Hepatocyte (in vitro differentiated cells): ENCODE results near the gene TMEM175. TPM values are rescaled to one million over a fixed set of nuclear protein-coding genes. Genes with fewer than 3 reads are reported as not detected.
A peak's percentile ranks its signal among the peaks of the same experiment; 100 is the strongest.

Experiments used
- DNase-seq: peaks from one replicate; pipeline ENCODE4 v3.0.0-alpha.2; 2016; ENCODE audit warnings: low spot score
- H2AFZ ChIP-seq: fragments of 200-600 bp; sonication (generic); 2 replicates; pipeline ENCODE4 v1.6.0; 2016; ENCODE audit warnings: antibody characterized with exemption, mild to moderate bottlenecking
- H3K27ac ChIP-seq: fragments of 200-600 bp; sonication (generic); 2 replicates; pipeline ENCODE4 v1.5.1; 2016; ENCODE audit warnings: mild to moderate bottlenecking
- H3K27me3 ChIP-seq: fragments of 200-600 bp; sonication (generic); 2 replicates; pipeline ENCODE4 v1.6.1; 2016
- H3K36me3 ChIP-seq: fragments of 200-600 bp; sonication (generic); replicated peaks from 2 replicates; pipeline ENCODE4 v1.5.1; 2016; ENCODE audit warnings: low read depth; ENCODE audit not compliant: insufficient read depth
- H3K4me1 ChIP-seq: fragments of 200-600 bp; sonication (generic); 2 replicates; pipeline ENCODE4 v1.5.1; 2016; ENCODE audit warnings: mild to moderate bottlenecking, moderate library complexity; ENCODE audit not compliant: insufficient read depth
- H3K4me2 ChIP-seq: fragments of 200-600 bp; sonication (generic); 2 replicates; pipeline ENCODE4 v1.6.0; 2016
- H3K4me3 ChIP-seq: fragments of 200-600 bp; sonication (generic); 2 replicates; pipeline ENCODE4 v1.5.1; 2016; ENCODE audit warnings: mild to moderate bottlenecking
- H3K79me2 ChIP-seq: fragments of 200-600 bp; sonication (generic); 2 replicates; pipeline ENCODE4 v1.6.0; 2017; ENCODE audit warnings: mild to moderate bottlenecking
- H3K9me2 ChIP-seq: fragments of 200-600 bp; sonication (generic); replicated peaks from 2 replicates; pipeline ENCODE4 v1.6.0; 2017; ENCODE audit warnings: mild to moderate bottlenecking; ENCODE audit not compliant: insufficient read depth
- H3K9me3 ChIP-seq: fragments of 200-600 bp; sonication (generic); 2 replicates; pipeline ENCODE4 v1.5.1; 2016; ENCODE audit warnings: low read depth, mild to moderate bottlenecking
- H4K20me1 ChIP-seq: fragments of 200-600 bp; sonication (generic); 2 replicates; pipeline ENCODE4 v1.6.0; 2016; ENCODE audit warnings: mild to moderate bottlenecking; ENCODE audit not compliant: insufficient read depth, poor library complexity, severe bottlenecking
- CTCF ChIP-seq: fragments of 200-600 bp; sonication (generic); IDR thresholded peaks from 2 replicates; pipeline ENCODE4 v1.5.1; 2016; ENCODE audit warnings: antibody characterized with exemption, mild to moderate bottlenecking; ENCODE audit not compliant: poor library complexity
- EZH2 ChIP-seq: fragments of 200-600 bp; sonication (generic); IDR thresholded peaks from 2 replicates; pipeline ENCODE4 v1.6.1; 2016; ENCODE audit warnings: antibody characterized with exemption, mild to moderate bottlenecking, borderline replicate concordance
- EZH2phosphoT487 ChIP-seq: fragments of 200-600 bp; sonication (generic); IDR thresholded peaks from one replicate; pipeline ENCODE4 v1.6.1; 2018; ENCODE audit warnings: antibody characterized with exemption, mild to moderate bottlenecking, low read depth, moderate library complexity; ENCODE audit not compliant: unreplicated experiment, severe bottlenecking
- WGBS: methylation state at CpG from one replicate; pipeline ENCODE4 v1.1.6; 2016; ENCODE audit warnings: low lambda C conversion rate; ENCODE audit errors: missing lambda C conversion rate; 5-methylcytosine and 5-hydroxymethylcytosine counted together
- polyA plus RNA-seq: library from polyadenylated mRNA; unstranded; fragments of >200 nt; fragmentation: Nextera tagmentation; extraction: Ambion mirVana; gene quantifications from 2 replicates; pipeline ENCODE4 v1.2.1, GENCODE V29; 2016
- total RNA-seq: library from RNA; depleted of rRNA; stranded (reverse); fragments of >200 nt; gene quantifications from 2 replicates; pipeline ENCODE4 v1.2.3, GENCODE V29; 2014

The TMEM175 gene
- total and polyA plus RNA-seq, 2 experiments from 2014 or later: 14.8 to 31.4 TPM

- Histone ChIP-seq H3K4me3 (no peak overlapping the region), H3K4me2 (peak overlapping the region; percentile 90), H3K79me2 (peaks cover 75% of the 10 kb centered on the region), H2AFZ (no peak overlapping the region), H3K27ac (peak overlapping the region; percentile 98), H4K20me1 (peaks cover 50% of the 10 kb centered on the region), H3K27me3 (no peaks in the 10 kb centered on the region), H3K4me1 (peaks cover 24% of the 10 kb centered on the region), H3K9me3 (no peaks in the 10 kb centered on the region), H3K9me2 (no peaks in the 10 kb centered on the region), H3K36me3 (no peaks in the 10 kb centered on the region)
- 57% methylated on average over 3 of the region's 3 CpGs for WGBS
- no peak for DNase-seq
- TF ChIP-seq EZH2 (no peak), EZH2phosphoT487 (no peak), CTCF (no peak)
Observed at GRCh38 chr4:930028-930551, 2.2 kb upstream of the TMEM175 start.

DNA sequence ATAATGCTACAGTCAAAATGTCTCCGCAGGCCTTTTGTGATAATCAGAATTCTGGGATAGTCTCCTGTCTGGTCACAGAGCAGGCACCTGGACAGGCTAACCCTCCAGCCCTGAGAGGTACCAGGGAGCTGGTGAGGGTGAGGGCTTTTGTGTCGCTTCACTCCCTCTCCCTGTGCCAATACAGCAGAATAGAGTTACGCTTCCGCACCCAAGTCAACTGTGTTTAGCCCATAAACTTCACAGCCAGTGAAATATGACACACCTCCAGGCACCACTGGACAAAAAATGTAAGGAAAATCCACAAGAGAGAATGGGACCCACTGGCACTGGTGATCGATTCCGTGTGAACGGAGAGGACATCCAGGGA lies 1.4 kb upstream of the TMEM175 start:
- Histone ChIP-seq H3K27me3 (no peaks in the 10 kb centered on the region), H3K4me3 (peak overlapping the region; percentile 71), H2AFZ (no peak overlapping the region), H3K9me3 (no peaks in the 10 kb centered on the region), H4K20me1 (peaks cover 42% of the 10 kb centered on the region), H3K9me2 (no peaks in the 10 kb centered on the region), H3K4me2 (peak overlapping the region; percentile 90), H3K27ac (peak overlapping the region; percentile 98), H3K4me1 (peaks cover 24% of the 10 kb centered on the region), H3K79me2 (peaks cover 68% of the 10 kb centered on the region), H3K36me3 (no peaks in the 10 kb centered on the region)
- TF ChIP-seq CTCF: no peak
- no peak for TF ChIP-seq EZH2
- TF ChIP-seq EZH2phosphoT487: no peak
- 73% methylated on average over 7 of the region's 7 CpGs for WGBS
- DNase-seq: no peak

DNA sequence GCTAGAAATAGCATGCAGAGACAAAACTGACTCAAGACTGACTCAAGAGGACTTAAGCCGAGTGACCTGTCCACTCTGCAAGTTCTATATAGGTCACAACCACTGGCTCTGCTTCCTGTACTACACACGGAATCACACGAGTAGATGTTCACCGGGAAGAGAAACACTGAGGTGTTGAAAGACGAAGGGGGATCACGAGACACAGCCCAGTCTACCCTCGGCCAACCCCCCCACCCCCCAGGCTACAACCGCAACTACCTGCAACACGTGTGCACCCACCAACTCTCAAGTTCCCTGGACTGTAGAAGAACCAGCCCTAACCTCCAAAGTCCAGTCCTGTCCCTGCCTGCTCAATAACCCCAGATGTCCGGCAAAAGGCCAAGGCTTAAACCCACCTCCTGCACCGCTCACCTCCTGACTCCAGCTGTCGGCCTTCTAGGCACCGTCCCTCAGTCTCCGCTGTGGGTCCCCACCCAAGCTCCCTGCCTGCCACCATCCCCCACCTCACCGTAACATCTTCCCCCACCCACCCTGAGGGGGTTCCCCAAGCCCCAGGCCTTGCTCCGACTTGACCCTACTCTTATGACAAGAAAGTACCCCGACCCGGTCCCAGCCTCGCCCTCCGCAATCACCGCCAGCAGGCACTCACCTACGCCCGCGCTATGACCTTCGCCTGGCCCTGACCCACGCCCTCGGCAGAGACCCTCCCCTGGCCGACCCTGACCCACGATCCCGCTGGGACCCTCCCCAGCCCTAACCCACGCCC lies 883 bp upstream of the TMEM175 start:
- Histone ChIP-seq H3K79me2 (peaks cover 62% of the 10 kb centered on the region), H3K9me3 (no peaks in the 10 kb centered on the region), H3K4me3 (peak overlapping the region; percentile 71), H3K4me2 (peak overlapping the region; percentile 90), H3K4me1 (peaks cover 24% of the 10 kb centered on the region), H3K27ac (peak overlapping the region; percentile 98), H2AFZ (peak overlapping the region; percentile 61), H3K9me2 (no peaks in the 10 kb centered on the region), H4K20me1 (peaks cover 37% of the 10 kb centered on the region), H3K27me3 (no peaks in the 10 kb centered on the region), H3K36me3 (no peaks in the 10 kb centered on the region)
- 11% methylated on average over 16 of the region's 31 CpGs for WGBS
- TF ChIP-seq CTCF: no peak
- TF ChIP-seq EZH2phosphoT487: no peak
- TF ChIP-seq EZH2: no peak
- DNase-seq: peak; percentile 62
